Fibroblast of mammary gland (primary cell): ENCODE data around the gene PMM2.

Experiments used
- DNase-seq: peaks from one replicate; pipeline ENCODE4 v3.0.0-alpha.2; 2010; ENCODE audit warnings: low read depth
- H3K4me3 ChIP-seq: 2 replicates; pipeline ENCODE4 v1.5.1; 2011; ENCODE audit warnings: low read depth, mild to moderate bottlenecking, low read length, moderate library complexity; ENCODE audit not compliant: control insufficient read depth
- CTCF ChIP-seq: conservative IDR thresholded peaks from 2 replicates; pipeline ENCODE4 v1.5.1; 2011; ENCODE audit warnings: low read depth, low read length, inconsistent platforms; ENCODE audit not compliant: control insufficient read depth, insufficient read depth

PMM2 gene

GRCh38 chr16:8764525-8765250, 33.0 kb upstream of the PMM2 start:
- no peak for TF ChIP-seq CTCF
- DNase-seq: no peak
- H3K4me3 ChIP-seq: no peak overlapping the region

- H3K4me3 ChIP-seq: no peak overlapping the region
- TF ChIP-seq CTCF: no peak
- no peak for DNase-seq
These were observed 30.5 kb upstream of the PMM2 start for GRCh38 chr16:8767176-8767575.

DNA sequence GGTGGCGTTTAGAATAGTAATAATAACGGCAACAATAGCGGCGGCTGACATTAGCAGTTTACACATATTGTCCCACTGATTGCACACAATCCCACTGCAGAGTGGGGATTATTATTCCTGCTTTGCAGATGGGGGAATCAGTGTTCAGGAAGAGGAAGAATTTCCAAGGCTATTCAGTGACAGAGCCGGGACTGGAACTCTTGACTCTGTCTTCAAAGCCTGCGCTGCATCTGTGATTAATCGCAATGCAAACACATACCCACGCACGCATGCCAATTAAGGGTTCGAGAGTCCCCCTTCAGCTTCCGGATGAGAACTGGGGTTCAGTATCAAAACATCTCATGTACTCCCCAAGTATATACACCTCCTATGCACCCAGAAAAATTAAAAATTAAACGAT, 29.4 kb upstream of the PMM2 start:
- no peak for DNase-seq
- H3K4me3 ChIP-seq: no peak overlapping the region
- TF ChIP-seq CTCF: no peak

GRCh38 chr16:8768692-8769091, 28.9 kb upstream of the PMM2 start:
- no peak for DNase-seq
- no peak overlapping the region for H3K4me3 ChIP-seq
- no peak for TF ChIP-seq CTCF

DNA sequence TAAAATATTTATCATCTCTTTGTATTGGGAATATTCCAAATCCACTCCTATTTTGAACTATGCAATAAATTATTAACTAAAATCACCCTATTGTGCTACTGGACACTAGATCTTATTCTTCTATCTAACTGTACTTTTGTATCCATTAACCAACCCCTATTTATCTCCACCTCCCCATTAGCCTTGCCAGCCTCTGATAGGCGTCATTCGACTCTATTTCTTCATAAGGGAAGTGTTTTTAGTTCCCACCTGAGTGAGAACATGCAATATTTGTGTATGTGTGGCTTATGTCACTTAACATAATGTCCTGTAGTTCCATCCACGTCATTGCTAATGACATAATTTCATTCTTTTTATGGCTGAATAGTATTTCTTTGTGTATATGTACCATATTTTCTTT, 24.1 kb upstream of the PMM2 start:
- no peak overlapping the region for H3K4me3 ChIP-seq
- no peak for DNase-seq
- no peak for TF ChIP-seq CTCF

DNA sequence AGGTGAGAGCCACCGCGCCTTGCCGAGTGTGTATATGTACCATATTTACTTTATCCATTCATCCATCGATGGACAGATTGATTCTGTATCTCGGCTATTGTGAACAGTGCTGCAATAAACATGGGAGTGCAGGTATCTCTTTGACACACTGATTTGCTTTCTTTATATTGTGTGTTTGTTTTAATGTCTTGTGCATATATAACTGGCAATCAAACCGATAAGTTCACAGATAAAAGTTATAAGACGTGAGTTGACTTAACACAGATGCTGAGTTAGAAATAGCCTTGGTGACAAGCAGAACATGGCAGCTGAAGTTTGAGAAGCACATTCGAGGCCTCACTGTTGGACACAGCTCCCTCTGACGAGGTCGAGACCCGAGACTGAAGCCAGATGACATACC, 23.4 kb upstream of the PMM2 start:
- TF ChIP-seq CTCF: no peak
- DNase-seq: no peak
- no peak overlapping the region for H3K4me3 ChIP-seq

GRCh38 chr16:8775359-8775758, 22.3 kb upstream of the PMM2 start:
- no peak overlapping the region for H3K4me3 ChIP-seq
- no peak for TF ChIP-seq CTCF
- DNase-seq: no peak
